ENCODE measurements around the gene PIGV. TPM values are rescaled to one million over a fixed set of nuclear protein-coding genes. Genes with fewer than 3 reads are reported as not detected.
"Not testable (repeated sequence)": the region's sequence is repeated elsewhere in the genome, so short reads cannot be mapped to it uniquely, and the experiment has no call there.

The PIGV gene
- total RNA-seq, 1 experiment from 2014 or later: 14.7 TPM

- CTCF ChIA-PET: interaction anchor here (0.6 to 3.5 kb wide), 4 partner anchors 94 to 200 kb away, joined by 3 to 13 read pairs (median 3); no protein-coding TSS in a partner anchor
- Mint-ChIP-seq H3K27me3 (ENCODE audit: insufficient read depth, unreplicated experiment) (no peaks in the 10 kb centered on the region), H3K27ac (ENCODE audit: low read depth, unreplicated experiment) (no peak overlapping the region), H3K4me3 (ENCODE audit: unreplicated experiment) (no peak overlapping the region), H3K36me3 (ENCODE audit: insufficient read depth, unreplicated experiment) (peaks cover 31% of the 10 kb centered on the region), H3K4me1 (ENCODE audit: insufficient read depth, unreplicated experiment) (peaks cover 2% of the 10 kb centered on the region), H3K9me3 (ENCODE audit: unreplicated experiment) (no peaks in the 10 kb centered on the region)
- intact Hi-C loops (cut with micrococcal nuclease): no loop called here
- POLR2A ChIA-PET: interaction anchor here (1.2 kb wide), 1 partner anchor 18 kb away, joined by 3 read pairs; no protein-coding TSS in a partner anchor
- no peak for TF ChIP-seq CTCF (IDR thresholded peaks at IDR 0.05; ENCODE audit: unreplicated experiment)
- no peak for DNase-seq (ENCODE audit: unreplicated experiment)
- BruUV-seq (replicated peaks): no TSS peak
These were observed 6.6 kb downstream of the PIGV start for GRCh38 chr1:26794391-26794790.

GRCh38 chr1:26797627-26798026 is 9.9 kb downstream of the PIGV start:
- CTCF ChIA-PET: interaction anchor here (0.5 to 5.1 kb wide), 7 partner anchors 7 to 199 kb away, joined by 3 to 37 read pairs (median 8); no protein-coding TSS in a partner anchor
- H3K4me3 Mint-ChIP-seq (ENCODE audit: unreplicated experiment): no peak overlapping the region
- no peaks in the 10 kb centered on the region for H3K27me3 Mint-ChIP-seq (ENCODE audit: insufficient read depth, unreplicated experiment)
- no TSS peak for BruUV-seq (replicated peaks)
- H3K36me3 Mint-ChIP-seq (ENCODE audit: insufficient read depth, unreplicated experiment): peaks cover 31% of the 10 kb centered on the region
- no peak for DNase-seq (ENCODE audit: unreplicated experiment)
- H3K4me1 Mint-ChIP-seq (ENCODE audit: insufficient read depth, unreplicated experiment): peaks cover 11% of the 10 kb centered on the region
- POLR2A ChIA-PET: interaction anchor here (0.9 to 1.0 kb wide), 2 partner anchors 8 to 195 kb away, joined by 3 read pairs; no protein-coding TSS in a partner anchor
- H3K27ac Mint-ChIP-seq (ENCODE audit: low read depth, unreplicated experiment): no peak overlapping the region
- TF ChIP-seq CTCF (IDR thresholded peaks at IDR 0.05; ENCODE audit: unreplicated experiment): no peak
- no peaks in the 10 kb centered on the region for H3K9me3 Mint-ChIP-seq (ENCODE audit: unreplicated experiment)
- intact Hi-C loops (cut with micrococcal nuclease): no loop called here

GRCh38 chr1:26799479-26800142 is 11.9 kb downstream of the PIGV start:
- H3K27me3 Mint-ChIP-seq (ENCODE audit: insufficient read depth, unreplicated experiment): no peaks in the 10 kb centered on the region
- POLR2A ChIA-PET: interaction anchor here (0.6 to 1.5 kb wide), 5 partner anchors 10 to 299 kb away, joined by 3 to 6 read pairs (median 4); partner anchors contain the start of gene SFN
- DNase-seq (ENCODE audit: unreplicated experiment): peak; percentile 70
- peaks cover 11% of the 10 kb centered on the region for H3K4me1 Mint-ChIP-seq (ENCODE audit: insufficient read depth, unreplicated experiment)
- no TSS peak for BruUV-seq (replicated peaks)
- no peak overlapping the region for H3K4me3 Mint-ChIP-seq (ENCODE audit: unreplicated experiment)
- no peak overlapping the region for H3K27ac Mint-ChIP-seq (ENCODE audit: low read depth, unreplicated experiment)
- CTCF ChIA-PET: interaction anchor here (0.8 to 5.1 kb wide), 6 partner anchors 9 to 209 kb away, joined by 3 to 37 read pairs (median 4); no protein-coding TSS in a partner anchor
- H3K9me3 Mint-ChIP-seq (ENCODE audit: unreplicated experiment): no peaks in the 10 kb centered on the region
- intact Hi-C loops (cut with micrococcal nuclease): no loop called here
- no peak for TF ChIP-seq CTCF (IDR thresholded peaks at IDR 0.05; ENCODE audit: unreplicated experiment)
- H3K36me3 Mint-ChIP-seq (ENCODE audit: insufficient read depth, unreplicated experiment): peaks cover 27% of the 10 kb centered on the region

GRCh38 chr1:26803932-26804331 is 16.2 kb downstream of the PIGV start:
- POLR2A ChIA-PET; intact Hi-C loops (cut with micrococcal nuclease); CTCF ChIA-PET: not testable (repeated sequence)

More at GRCh38 chr1:26803932-26804331, 16.2 kb downstream of the PIGV start:
- H3K9me3 Mint-ChIP-seq (ENCODE audit: unreplicated experiment); H3K4me3 Mint-ChIP-seq (ENCODE audit: unreplicated experiment); DNase-seq (ENCODE audit: unreplicated experiment); H3K36me3 Mint-ChIP-seq (ENCODE audit: insufficient read depth, unreplicated experiment); H3K27me3 Mint-ChIP-seq (ENCODE audit: insufficient read depth, unreplicated experiment); H3K27ac Mint-ChIP-seq (ENCODE audit: low read depth, unreplicated experiment); BruUV-seq (replicated peaks): not testable (repeated sequence)
- peaks cover 11% of the 10 kb centered on the region for H3K4me1 Mint-ChIP-seq (ENCODE audit: insufficient read depth, unreplicated experiment)

Measured in MCF 10A (cell line).